Stomach (tissue), 9 donors: ENCODE results near the gene CIB1. TPM values are rescaled to one million over a fixed set of nuclear protein-coding genes. Genes with fewer than 3 reads are reported as not detected.
"Not testable (repeated sequence)": the region's sequence is repeated elsewhere in the genome, so short reads cannot be mapped to it uniquely, and the experiment has no call there.

Experiments
- DNase-seq, 2 donors: peaks; one replicate each; pipeline versions ENCODE4 v3.0.0 to v3.0.0-alpha.2; 2013 to 2019
- H3K27ac ChIP-seq, 5 donors: fragments of 200-600 bp in 4 of 5; sonication (generic) in 4 of 5; one replicate each; pipeline ENCODE4 v1.5.1; 2013 to 2019; ENCODE audit warnings: mild to moderate bottlenecking in 1 of 5, moderate library complexity in 1 of 5
- H3K27me3 ChIP-seq, 3 donors: fragments of 200-600 bp; sonication (generic); one replicate each; pipeline ENCODE4 v1.5.1; 2017 to 2019; ENCODE audit warnings: mixed run types in 1 of 3
- H3K36me3 ChIP-seq, 4 donors: fragments of 200-600 bp; sonication (generic); 1 replicate in 3 of 4; 2 replicates in 1 of 4; pipeline ENCODE4 v1.5.1; 2016 to 2019
- H3K4me1 ChIP-seq, 4 donors: fragments of 200-600 bp; sonication (generic); one replicate each; pipeline ENCODE4 v1.5.1; 2016 to 2019
- H3K4me3 ChIP-seq, 4 donors: fragments of 200-600 bp; sonication (generic) in 3 of 4; one replicate each; pipeline ENCODE4 v1.5.1; 2016 to 2019; ENCODE audit warnings: mild to moderate bottlenecking in 1 of 4
- H3K9me3 ChIP-seq, 4 donors: fragments of 200-600 bp; sonication (generic); one replicate each; pipeline ENCODE4 v1.5.1; 2016 to 2019
- CTCF ChIP-seq, 7 experiments: fragments of 450-650 bp in 4 of 7; fragments of 200-600 bp in 3 of 7; sonication (generic) in 3 of 7; IDR thresholded peaks; one replicate each; pipeline ENCODE4 v1.5.1; 2016 to 2019; ENCODE audit warnings: antibody characterized with exemption in 7 of 7, control low read depth in 2 of 7, mild to moderate bottlenecking in 1 of 7
- EP300 ChIP-seq: sonication (generic); formaldehyde crosslinking; IDR thresholded peaks from one replicate; pipeline ENCODE4 v1.6.1; 2017; ENCODE audit warnings: antibody characterized with exemption
- POLR2A ChIP-seq, 4 donors: fragments of 450-650 bp; IDR thresholded peaks; one replicate each; pipeline ENCODE4 v1.6.1; 2016; ENCODE audit warnings: antibody characterized with exemption in 4 of 4, control low read depth in 2 of 4, mild to moderate bottlenecking in 1 of 4, moderate library complexity in 1 of 4
- POLR2AphosphoS5 ChIP-seq, 3 donors: sonication (generic); formaldehyde crosslinking; IDR thresholded peaks; one replicate each; pipeline ENCODE4 v1.6.1; 2016; ENCODE audit warnings: antibody characterized with exemption in 3 of 3
- WGBS, 5 donors: extraction: QIAGEN DNeasy Blood & Tissue Kit in 3 of 5; methylation state at CpG; one replicate each; pipeline versions ENCODE4 v1.1.5 to v1.1.7; 2013 to 2018; 5-methylcytosine and 5-hydroxymethylcytosine counted together
- intact Hi-C: fragments of 100-400 bp; cut with DNase I; formaldehyde crosslinking; loops from one replicate; pipeline ENCODE4 v1.15.1; 2023; ENCODE audit warnings: low total_unique reads
- polyA plus RNA-seq, 3 donors: library from polyadenylated mRNA; stranded (reverse); fragments of 200-250 nt; gene quantifications; one replicate each; pipeline ENCODE4 v1.2.3, GENCODE V29; 2013
- total RNA-seq, 5 donors: library from RNA; depleted of rRNA; stranded (reverse); fragments of >200 nt; gene quantifications; one replicate each; pipeline versions ENCODE4 v1.1.0 to v1.2.3, GENCODE V29; 2014 to 2016
- donor health status: healthy with polysubstance abuse.
- donor health status: Bipolar disorder and iron deficiency.
- donor health status: healthy.

CIB1 gene
- total and polyA plus RNA-seq, 8 donors, result 27.4 to 206 (median 95.5) TPM

- no peaks in the 10 kb centered on the region for H3K27me3 ChIP-seq
- TF ChIP-seq CTCF (IDR thresholded peaks at IDR 0.05), result no peak
- peak; percentile 86 to 95 (median 92) for TF ChIP-seq POLR2AphosphoS5 (IDR thresholded peaks at IDR 0.05)
- TF ChIP-seq POLR2A (IDR thresholded peaks at IDR 0.05), result peak in 2 of 4 donors; percentile 32 to 67
- H3K9me3 ChIP-seq, result no peaks in the 10 kb centered on the region
- peak within 1 kb of the TSS; percentile 59 to 76 (median 66) for H3K4me3 ChIP-seq
- peaks cover 26 to 50% (median 42%) of the 10 kb centered on the region in 4 donors for H3K4me1 ChIP-seq
- 0 to 1% (median 0%) methylated on average over 39 to 59 of the region's 59 CpGs for WGBS, 5 donors
- peaks cover 0 to 20% (median 16%) of the 10 kb centered on the region in 4 donors for H3K36me3 ChIP-seq
- peak within 1 kb of the TSS; percentile 90 to 99 (median 96) for H3K27ac ChIP-seq
- peak; percentile 93 to 98 for DNase-seq
- intact Hi-C loops, result no loop called here
Measured at GRCh38 chr15:90265271-90266060, 31.7 kb upstream of the CIB1 start, which contains the start of gene NGRN. Gene NGRN, plus strand, starts transcription at chr15:90265672. Its CDS starts 41 bp downstream, at chr15:90265713.

DNA sequence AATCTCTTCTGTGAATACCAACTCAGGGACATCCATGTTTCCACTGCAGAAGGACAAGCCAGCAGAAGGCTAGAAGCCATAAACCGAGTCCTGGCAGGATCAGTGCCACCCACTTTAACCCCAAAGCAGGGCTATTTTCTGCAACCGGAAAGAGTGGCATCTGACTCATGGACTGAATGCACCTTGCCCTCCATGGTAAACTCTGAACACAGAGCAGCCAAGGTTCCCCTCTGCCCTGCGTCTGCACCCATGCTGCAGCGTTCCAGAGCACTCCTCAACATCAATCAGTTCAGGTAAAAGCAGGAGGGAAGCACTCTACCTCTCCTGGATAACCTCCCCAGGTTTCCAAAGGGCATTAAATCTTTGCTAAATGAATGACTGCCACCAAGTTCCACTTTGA is 30.9 kb upstream of the CIB1 start:
- H3K4me3 ChIP-seq, result peak overlapping the region; percentile 59 to 76 (median 66)

GRCh38 chr15:90262426-90262825 is 28.7 kb upstream of the CIB1 start:
- Histone ChIP-seq H3K27ac (no peak overlapping the region), H3K9me3 (no peaks in the 10 kb centered on the region), H3K4me1 (peaks cover 14 to 20% (median 20%) of the 10 kb centered on the region in 4 donors), H3K36me3 (no peaks in the 10 kb centered on the region), H3K27me3 (no peaks in the 10 kb centered on the region), H3K4me3 (no peak overlapping the region)
- intact Hi-C loops, result no loop called here
- no peak for TF ChIP-seq POLR2AphosphoS5 (IDR thresholded peaks at IDR 0.05)
- TF ChIP-seq EP300, result no peak
- no peak for TF ChIP-seq CTCF (IDR thresholded peaks at IDR 0.05)
- TF ChIP-seq POLR2A (IDR thresholded peaks at IDR 0.05), result no peak
- DNase-seq, result no peak
- 66 to 80% (median 69%) methylated on average over 5 of the region's 5 CpGs for WGBS, 5 donors

More for the DNA sequence above, 30.9 kb upstream of the CIB1 start:
- Histone ChIP-seq H3K27ac (peak overlapping the region; percentile 90 to 99 (median 96)), H3K9me3 (no peaks in the 10 kb centered on the region), H3K27me3 (no peaks in the 10 kb centered on the region), H3K4me1 (peaks cover 26 to 42% (median 38%) of the 10 kb centered on the region in 4 donors), H3K36me3 (peaks cover 0 to 12% (median 9%) of the 10 kb centered on the region in 4 donors)
- WGBS, 5 donors, result 12 to 33% (median 21%) methylated on average over 4 of the region's 4 CpGs
- DNase-seq, result peak; percentile 31 to 55
- TF ChIP-seq POLR2A (IDR thresholded peaks at IDR 0.05) (no peak), EP300 (no peak), POLR2AphosphoS5 (IDR thresholded peaks at IDR 0.05) (no peak), CTCF (IDR thresholded peaks at IDR 0.05) (no peak)
- intact Hi-C loops, result no loop called here

GRCh38 chr15:90261811-90262210 is 28.1 kb upstream of the CIB1 start:
- no peak for TF ChIP-seq CTCF (IDR thresholded peaks at IDR 0.05)
- TF ChIP-seq EP300, result no peak
- no peak for TF ChIP-seq POLR2AphosphoS5 (IDR thresholded peaks at IDR 0.05)
- TF ChIP-seq POLR2A (IDR thresholded peaks at IDR 0.05), result no peak
- 76 to 87% (median 84%) methylated on average over 5 of the region's 5 CpGs for WGBS, 5 donors
- Histone ChIP-seq H3K9me3 (no peaks in the 10 kb centered on the region), H3K36me3 (no peaks in the 10 kb centered on the region), H3K27me3 (no peaks in the 10 kb centered on the region), H3K4me3 (no peak overlapping the region), H3K4me1 (peaks cover 7 to 14% (median 14%) of the 10 kb centered on the region in 4 donors), H3K27ac (no peak overlapping the region)
- DNase-seq, result no peak
- intact Hi-C loops, result no loop called here

DNA sequence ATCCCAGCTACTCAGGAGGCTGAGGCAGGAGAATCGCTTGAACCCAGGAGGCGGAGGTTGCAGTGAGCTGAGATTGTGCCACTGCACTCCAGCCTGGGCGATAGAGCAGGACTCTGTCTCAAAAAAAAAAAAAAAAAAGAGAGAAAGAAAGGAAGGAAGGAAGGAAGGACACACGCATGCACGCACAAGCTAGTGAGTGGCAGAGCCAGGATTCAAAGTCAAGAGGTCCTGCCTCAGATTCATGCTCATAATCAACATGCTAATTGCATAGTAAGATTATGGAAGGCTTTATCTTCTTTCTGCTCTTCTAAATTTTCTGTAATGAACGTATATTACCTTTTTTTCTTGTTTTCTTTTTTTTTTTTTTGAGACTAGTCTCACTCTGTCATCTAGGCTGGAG is 27.0 kb upstream of the CIB1 start:
- DNase-seq, H3K27ac ChIP-seq, H3K27me3 ChIP-seq, intact Hi-C loops, H3K4me3 ChIP-seq, H3K36me3 ChIP-seq, H3K9me3 ChIP-seq: not testable (repeated sequence)
- 83 to 87% (median 84%) methylated on average over 5 to 6 of the region's 6 CpGs for WGBS, 5 donors
- H3K4me1 ChIP-seq, result peaks cover 6 to 11% (median 9%) of the 10 kb centered on the region in 4 donors
